GM19025 (cell line): ENCODE measurements around the gene MYO1H.

Experiments
- ATAC-seq: cut with Tn5 transposase; IDR thresholded peaks from one replicate; pipeline ENCODE4 v1.9.1; 2021; ENCODE audit warnings: mild to moderate bottlenecking, low read depth, moderate library complexity; ENCODE audit not compliant: unreplicated experiment

The MYO1H gene

GRCh38 chr12:109443794-109444193, 96.1 kb downstream of the MYO1H start:
- no peak for ATAC-seq

- no peak for ATAC-seq
Observed at GRCh38 chr12:109444259-109444658, 96.6 kb downstream of the MYO1H start.

DNA sequence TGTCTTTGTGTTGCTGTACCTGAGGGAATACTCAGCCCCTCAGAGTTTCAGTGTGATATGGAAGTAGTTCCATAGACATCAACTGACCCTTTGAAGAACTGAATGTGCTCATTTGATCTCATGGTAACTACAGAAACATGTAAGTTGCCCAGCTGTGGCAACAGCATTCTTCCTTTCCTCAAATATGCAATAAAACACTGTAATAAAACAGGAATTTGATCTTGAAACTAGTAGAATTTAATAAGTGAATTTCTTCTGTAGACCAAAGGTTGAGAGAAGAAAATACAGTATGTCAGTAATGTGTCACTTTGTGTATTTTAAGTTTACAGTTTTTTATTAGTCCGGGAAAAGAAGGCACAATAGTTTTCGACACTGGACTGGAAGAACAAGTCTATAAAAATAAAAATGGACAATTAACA, 97.5 kb downstream of the MYO1H start:
- ATAC-seq, result no peak

GRCh38 chr12:109446869-109447268, 99.2 kb downstream of the MYO1H start:
- ATAC-seq, result no peak

GRCh38 chr12:109447482-109447881, 99.8 kb downstream of the MYO1H start:
- no peak for ATAC-seq

DNA sequence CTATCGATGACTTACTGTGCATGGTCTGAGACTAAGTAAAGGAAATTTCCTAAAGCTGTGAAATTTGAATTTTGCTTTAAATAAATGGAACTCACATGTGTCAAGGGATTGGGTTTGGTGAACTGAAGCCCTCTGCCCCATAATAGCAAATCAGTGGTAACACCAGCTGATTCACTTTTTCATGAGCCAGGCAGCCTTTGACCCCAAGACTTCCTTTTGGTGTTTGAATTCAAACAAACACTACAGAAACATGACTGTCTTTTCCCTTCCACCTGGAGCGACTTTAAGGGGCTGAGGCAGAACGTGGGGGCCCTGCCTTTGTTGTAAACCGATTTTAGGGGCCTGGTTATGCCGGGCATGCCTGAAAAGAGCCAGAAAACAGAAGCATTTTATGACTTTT, 100.6 kb downstream of the MYO1H start:
- no peak for ATAC-seq

- no peak for ATAC-seq
Observed at GRCh38 chr12:109448707-109449390, 101.1 kb downstream of the MYO1H start.

DNA sequence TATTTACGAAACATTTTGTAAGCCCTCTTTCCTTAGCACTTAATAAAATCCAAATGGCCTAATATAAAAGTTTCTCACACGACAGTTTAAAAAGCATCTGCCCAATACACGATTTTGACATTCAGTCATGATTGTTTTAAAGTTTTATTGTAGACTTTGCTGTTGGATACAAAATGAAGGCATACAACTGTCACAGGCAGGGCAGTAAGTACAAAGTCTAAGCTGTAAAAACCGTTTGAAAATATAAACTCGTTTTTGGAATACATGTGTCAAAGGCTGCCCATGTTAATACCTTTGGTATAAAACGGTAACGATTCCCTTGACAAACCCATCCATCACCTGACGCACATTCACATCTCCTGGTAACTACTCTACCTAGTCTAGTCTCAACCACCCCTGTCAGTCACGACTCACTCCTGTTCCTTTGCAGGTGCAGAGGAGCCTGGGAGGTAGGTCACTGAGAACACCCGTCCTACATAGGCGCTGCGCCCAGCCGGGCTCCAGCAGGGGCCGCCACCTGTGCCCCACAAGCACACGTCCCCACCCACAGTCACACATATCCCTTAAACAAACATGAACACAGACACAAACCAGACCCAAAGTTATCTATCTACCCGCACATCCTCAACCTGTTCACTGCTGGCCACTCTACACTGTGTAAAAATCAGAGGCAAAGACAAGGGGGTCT, 102.3 kb downstream of the MYO1H start:
- ATAC-seq, result no peak

DNA sequence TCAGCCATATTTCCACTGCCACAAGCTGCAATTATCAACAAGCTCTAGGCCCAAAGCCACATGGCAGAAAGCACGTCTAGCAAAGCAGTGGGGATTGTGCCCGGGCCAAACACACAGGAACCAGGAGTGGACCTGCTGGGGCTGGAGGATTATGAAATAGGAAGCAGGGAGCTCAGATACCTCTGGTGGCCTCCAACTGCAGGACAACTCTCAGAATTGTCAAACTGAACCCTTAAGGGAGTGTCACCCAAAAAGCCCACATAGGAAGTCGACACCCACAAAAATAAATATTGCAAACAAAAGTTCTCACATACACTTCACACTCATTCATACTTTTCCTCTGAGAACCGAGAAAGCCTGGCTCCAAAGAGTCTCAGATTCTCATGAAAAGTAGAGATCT, 103.3 kb downstream of the MYO1H start:
- ATAC-seq, result no peak

GRCh38 chr12:109451400-109451799, 103.7 kb downstream of the MYO1H start:
- no peak for ATAC-seq

GRCh38 chr12:109452489-109452888, 104.8 kb downstream of the MYO1H start:
- no peak for ATAC-seq

GRCh38 chr12:109455706-109456105, 108.0 kb downstream of the MYO1H start:
- ATAC-seq, result no peak

DNA sequence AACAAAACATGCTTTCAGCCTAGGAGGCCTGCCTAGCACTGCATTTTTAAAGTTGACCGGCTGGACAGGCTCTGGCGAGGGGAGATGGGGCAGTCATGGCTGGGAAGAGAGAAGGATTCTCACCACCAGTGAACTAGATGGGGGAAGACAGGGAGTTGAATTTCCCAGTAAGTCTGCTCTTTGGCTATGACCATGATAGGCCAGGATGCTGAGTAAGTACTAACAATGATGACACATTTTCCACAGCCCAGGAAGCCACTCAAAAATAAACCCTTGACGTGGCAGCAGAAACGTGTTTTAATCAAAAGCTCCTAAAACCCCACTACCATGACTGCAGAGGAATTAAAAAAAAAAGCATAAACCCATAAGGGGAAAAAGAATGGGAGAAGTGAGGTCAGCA, 110.4 kb downstream of the MYO1H start:
- no peak for ATAC-seq

- no peak for ATAC-seq
Observed at GRCh38 chr12:109458771-109459208, 111.1 kb downstream of the MYO1H start.

GRCh38 chr12:109459247-109459646, 111.5 kb downstream of the MYO1H start:
- no peak for ATAC-seq

DNA sequence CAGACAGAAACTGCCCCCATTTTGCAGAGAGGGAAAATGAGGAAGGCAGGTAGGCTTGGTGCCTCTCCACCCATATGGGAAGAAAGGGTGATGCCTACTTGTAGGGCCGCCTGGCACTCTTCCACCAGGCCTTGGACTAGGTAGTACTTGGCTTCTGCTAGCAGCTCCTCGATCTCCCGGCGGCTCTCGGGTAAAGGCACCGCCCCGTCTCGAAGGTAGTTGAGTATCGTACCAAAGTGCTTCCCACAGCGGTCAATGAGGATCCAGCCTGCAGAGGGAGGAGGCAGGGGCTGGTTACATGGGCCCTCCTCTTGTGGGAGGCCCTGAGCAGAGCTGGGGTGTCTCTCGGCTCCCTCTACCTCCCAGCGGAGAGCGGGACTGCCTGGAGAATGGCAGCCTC, 112.8 kb downstream of the MYO1H start:
- ATAC-seq, result no peak

GRCh38 chr12:109461049-109461845, 113.5 kb downstream of the MYO1H start:
- ATAC-seq, result no peak

DNA sequence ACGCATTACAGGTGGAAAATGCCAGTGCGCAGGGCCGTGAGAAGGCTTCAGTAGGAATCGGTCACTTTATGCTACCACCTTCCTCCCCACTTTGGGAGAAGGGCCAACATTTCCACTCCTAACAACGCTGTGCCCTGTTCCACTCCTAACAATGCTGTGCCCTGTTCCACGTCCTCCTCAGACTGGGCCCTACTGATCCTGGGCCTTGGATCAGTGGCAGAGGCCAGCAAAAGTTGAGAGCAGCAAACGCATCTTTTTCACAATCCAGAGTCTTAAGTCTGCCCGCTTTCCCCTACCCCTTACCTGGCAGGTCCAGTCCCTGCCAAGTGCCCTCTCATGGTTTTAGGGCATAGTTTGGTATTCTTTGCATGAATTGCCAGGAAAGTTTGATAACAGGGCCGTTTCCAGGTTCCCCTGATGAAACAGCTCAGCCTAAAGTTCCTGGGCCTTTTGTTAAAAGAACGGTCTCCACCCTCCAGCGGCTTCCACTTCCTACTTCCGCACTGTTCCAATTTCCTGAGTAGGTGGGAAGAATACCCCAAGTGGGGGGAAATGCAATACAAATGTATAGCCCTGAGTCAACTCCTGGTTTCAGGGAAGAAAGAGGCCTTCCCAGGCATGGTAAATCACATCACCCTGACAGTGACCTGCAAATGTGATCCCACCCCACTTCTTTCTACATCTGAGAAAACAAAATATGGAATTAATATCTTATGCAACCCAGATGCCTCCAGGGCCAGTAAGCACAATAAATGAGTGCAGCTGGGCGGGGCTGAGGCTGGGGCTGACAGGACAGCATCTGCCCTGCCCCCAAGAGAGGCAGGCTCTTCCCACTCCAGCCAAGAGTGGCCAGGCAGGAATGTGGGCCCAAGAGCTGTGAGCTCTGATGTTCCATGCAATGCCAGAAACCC, 114.4 kb downstream of the MYO1H start:
- no peak for ATAC-seq

- ATAC-seq, result no peak
Observed at GRCh38 chr12:109462868-109463692, 115.4 kb downstream of the MYO1H start.

- no peak for ATAC-seq
Observed at GRCh38 chr12:109463756-109464155, 116.1 kb downstream of the MYO1H start.
